ENCODE measurements around the gene KMT2E. TPM values are rescaled to one million over a fixed set of nuclear protein-coding genes. Genes with fewer than 3 reads are reported as not detected.

Gene KMT2E
- total RNA-seq, 2 experiments from 2014 or later = 95.1 to 105 TPM

DNA sequence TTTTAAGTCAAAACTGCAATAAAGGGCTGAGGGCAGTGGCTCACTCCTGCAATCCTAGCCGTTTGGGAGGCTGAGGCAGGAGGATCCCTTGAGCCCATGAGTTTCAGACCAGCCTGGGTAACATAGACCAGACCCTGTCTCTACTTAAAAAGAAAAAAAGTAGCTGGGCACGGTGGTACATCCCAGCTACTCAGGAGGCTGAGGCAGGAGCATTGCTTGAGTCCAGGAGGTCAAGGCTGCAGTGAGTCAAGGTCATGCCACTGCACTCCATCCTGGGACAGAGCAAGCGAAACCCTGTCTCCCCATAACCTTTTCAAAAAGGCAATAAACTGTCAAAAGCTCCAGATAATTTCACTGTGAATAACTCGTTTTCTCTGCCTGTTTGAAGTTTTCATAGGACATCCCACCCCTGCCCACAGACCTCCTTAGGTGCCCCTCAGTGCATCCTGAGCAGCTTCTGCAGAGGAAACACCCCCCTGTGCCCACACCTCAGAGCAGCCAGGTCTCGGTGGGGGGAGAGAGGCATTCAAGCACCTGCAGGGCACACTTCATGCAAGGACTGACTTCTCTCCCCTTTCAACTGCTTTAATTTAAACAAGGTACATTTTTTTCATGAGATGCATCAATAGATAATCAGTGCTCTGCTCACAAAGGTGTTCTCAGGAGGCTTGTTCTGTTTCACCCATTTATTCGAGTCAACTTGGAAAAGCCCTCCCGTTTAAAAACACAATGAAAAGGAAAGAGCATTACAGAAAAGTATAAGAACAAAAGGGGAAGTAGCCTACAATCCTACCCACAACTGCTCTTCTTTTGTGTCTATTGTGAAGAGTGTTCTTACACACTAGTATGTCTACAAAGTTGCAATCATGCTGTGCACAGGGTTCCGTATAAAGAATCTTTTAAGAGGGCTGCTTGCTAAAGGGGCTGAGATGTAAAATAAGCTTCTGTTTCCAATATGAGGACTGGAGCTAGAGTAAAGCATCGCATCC is 104.9 kb downstream of the KMT2E start:
- ATAC-seq (no peak), DNase-seq (no peak)
- ChIA-PET CTCF (interaction anchor here (1.0 to 2.1 kb wide), 5 partner anchors 26 to 235 kb away, joined by 3 to 5 read pairs (median 3); no protein-coding TSS in a partner anchor), POLR2A (no interaction called here)
- Mint-ChIP-seq H3K9me3 (ENCODE audit: insufficient read depth) (no peaks in the 10 kb centered on the region), H3K4me1 (ENCODE audit: low read depth) (peaks cover 7% of the 10 kb centered on the region), H3K27ac (no peak overlapping the region), H3K36me3 (ENCODE audit: low read depth) (peaks cover 24% of the 10 kb centered on the region), H3K27me3 (ENCODE audit: low read depth) (no peaks in the 10 kb centered on the region), H3K4me3 (no peak overlapping the region)

DNA sequence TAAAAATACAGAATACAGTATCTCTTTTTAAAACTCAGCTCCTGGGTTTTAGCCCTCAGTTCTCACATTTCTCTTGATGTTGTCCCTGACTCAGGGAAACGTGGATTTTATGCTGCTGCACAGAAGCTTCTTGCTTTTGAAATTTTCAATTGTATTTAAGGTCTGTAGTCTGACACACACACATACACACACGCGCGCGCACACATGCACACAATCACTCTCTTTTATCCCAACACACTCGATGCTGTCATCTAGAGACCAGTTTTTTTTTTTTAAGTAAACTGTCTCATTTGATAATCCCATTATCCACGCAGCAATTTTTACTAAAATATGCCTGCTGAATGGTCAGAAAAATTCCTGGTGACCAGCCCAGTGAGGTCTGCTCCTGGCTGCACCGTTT is 108.6 kb downstream of the KMT2E start:
- Mint-ChIP-seq H3K4me1 (ENCODE audit: low read depth) (peaks cover 17% of the 10 kb centered on the region), H3K27me3 (ENCODE audit: low read depth) (no peaks in the 10 kb centered on the region), H3K36me3 (ENCODE audit: low read depth) (peaks cover 13% of the 10 kb centered on the region), H3K4me3 (no peak overlapping the region), H3K9me3 (ENCODE audit: insufficient read depth) (no peaks in the 10 kb centered on the region), H3K27ac (no peak overlapping the region)
- ChIA-PET CTCF (no interaction called here), POLR2A (no interaction called here)
- DNase-seq (no peak), ATAC-seq (no peak)

DNA sequence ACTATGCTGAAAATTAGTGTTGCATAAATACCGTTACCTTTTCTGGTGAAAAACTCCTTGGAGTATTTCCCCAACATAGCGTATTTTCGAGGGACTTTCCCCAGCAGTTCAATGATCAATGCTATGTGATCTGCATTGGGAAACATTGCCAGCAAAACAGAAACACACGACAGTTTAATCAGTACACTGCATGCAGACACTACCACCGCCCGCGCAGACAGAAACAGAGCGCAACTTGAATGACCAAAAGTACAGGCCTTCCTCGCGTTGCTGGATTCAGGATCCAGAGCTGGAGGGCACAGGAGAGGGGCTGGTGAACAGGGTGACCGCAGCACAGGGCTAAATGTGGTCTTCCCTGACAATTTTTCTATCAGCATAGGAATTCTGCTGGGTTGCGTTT is 111.7 kb downstream of the KMT2E start:
- no peak for ATAC-seq
- H3K36me3 Mint-ChIP-seq (ENCODE audit: low read depth) = peaks cover 16% of the 10 kb centered on the region
- H3K27ac Mint-ChIP-seq = no peak overlapping the region
- peaks cover 14% of the 10 kb centered on the region for H3K4me1 Mint-ChIP-seq (ENCODE audit: low read depth)
- no peak overlapping the region for H3K4me3 Mint-ChIP-seq
- DNase-seq = no peak
- H3K27me3 Mint-ChIP-seq (ENCODE audit: low read depth) = no peaks in the 10 kb centered on the region
- H3K9me3 Mint-ChIP-seq (ENCODE audit: insufficient read depth) = no peaks in the 10 kb centered on the region
- ChIA-PET POLR2A (no interaction called here), CTCF (interaction anchor here (1.3 kb wide), 1 partner anchor 144 kb away, joined by 3 read pairs; no protein-coding TSS in a partner anchor)

DNA sequence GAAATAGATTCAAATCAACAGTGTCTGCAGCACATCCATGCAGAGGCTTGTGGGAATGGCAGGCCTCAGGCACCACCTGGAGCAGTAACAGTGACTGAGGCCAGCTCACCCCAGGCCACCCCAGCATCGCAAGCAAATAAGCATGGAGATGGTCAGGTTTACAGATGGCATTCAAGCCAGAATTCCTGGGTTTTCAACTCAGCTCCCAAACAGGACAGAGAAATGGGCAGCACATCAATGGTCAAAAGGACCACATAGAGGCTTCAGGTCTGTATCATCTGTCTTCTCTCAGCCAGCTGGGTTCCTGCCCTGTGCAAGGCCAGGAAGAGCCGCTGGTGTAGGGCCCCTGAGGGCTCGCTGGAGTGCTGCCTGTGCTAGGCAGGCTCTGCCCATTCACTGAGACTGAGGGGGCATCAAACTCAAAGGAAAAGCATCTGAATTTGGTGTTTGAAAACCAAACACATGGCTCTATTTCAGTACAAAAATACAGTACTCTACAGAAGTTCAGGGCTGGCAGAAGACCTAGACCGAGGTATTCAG is 112.5 kb downstream of the KMT2E start:
- H3K4me1 Mint-ChIP-seq (ENCODE audit: low read depth) = peaks cover 19% of the 10 kb centered on the region
- H3K36me3 Mint-ChIP-seq (ENCODE audit: low read depth) = peaks cover 18% of the 10 kb centered on the region
- H3K4me3 Mint-ChIP-seq = no peak overlapping the region
- ATAC-seq = no peak
- CTCF ChIA-PET = interaction anchor here (1.3 kb wide), 1 partner anchor 145 kb away, joined by 3 read pairs; no protein-coding TSS in a partner anchor
- no peak overlapping the region for H3K27ac Mint-ChIP-seq
- H3K9me3 Mint-ChIP-seq (ENCODE audit: insufficient read depth) = no peaks in the 10 kb centered on the region
- POLR2A ChIA-PET = no interaction called here
- H3K27me3 Mint-ChIP-seq (ENCODE audit: low read depth) = no peaks in the 10 kb centered on the region
- no peak for DNase-seq

DNA sequence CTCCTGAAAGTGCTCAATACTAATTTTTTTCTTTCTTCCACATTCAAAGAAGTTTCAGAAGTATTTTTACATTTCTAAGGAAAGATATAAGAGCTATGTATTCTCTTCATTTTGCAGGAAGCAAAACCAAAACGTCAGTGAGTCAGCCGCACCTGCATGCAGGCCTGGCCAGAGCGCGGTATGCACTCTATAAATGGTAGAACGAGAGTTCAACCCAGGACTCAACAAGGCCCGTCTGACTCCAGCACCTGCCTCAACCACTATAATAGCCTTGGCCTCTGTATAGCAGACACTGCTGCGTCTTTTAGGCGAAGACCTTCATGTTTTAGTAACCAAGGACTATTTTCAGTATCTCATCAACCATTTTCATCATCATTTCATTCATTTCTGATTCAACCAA is 113.2 kb downstream of the KMT2E start:
- no peaks in the 10 kb centered on the region for H3K9me3 Mint-ChIP-seq (ENCODE audit: insufficient read depth)
- peaks cover 19% of the 10 kb centered on the region for H3K4me1 Mint-ChIP-seq (ENCODE audit: low read depth)
- ChIA-PET CTCF (interaction anchor here (0.9 kb wide), 1 partner anchor 303 kb away, joined by 5 read pairs; no protein-coding TSS in a partner anchor), POLR2A (no interaction called here)
- no peaks in the 10 kb centered on the region for H3K27me3 Mint-ChIP-seq (ENCODE audit: low read depth)
- H3K36me3 Mint-ChIP-seq (ENCODE audit: low read depth) = peaks cover 18% of the 10 kb centered on the region
- H3K27ac Mint-ChIP-seq = no peak overlapping the region
- H3K4me3 Mint-ChIP-seq = no peak overlapping the region
- DNase-seq (no peak), ATAC-seq (no peak)

DNA sequence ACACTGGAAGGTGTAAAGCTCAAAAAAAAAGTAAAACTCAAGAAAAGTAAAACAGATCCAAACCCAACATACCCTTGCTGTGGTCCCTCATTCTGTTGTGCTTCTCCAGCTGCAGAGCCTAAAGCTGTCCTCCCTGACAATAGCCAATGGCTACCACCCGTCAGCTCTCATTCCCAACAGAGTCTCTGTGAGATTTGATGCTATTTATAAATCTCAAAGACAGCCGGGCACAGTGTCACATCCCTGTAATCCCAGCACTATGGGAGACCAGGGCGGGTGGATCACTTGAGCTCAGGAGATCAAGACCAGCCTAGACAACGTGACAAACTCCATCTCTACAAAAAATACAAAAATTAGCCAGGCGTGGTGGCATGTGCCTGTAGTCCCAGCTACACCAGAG is 116.0 kb downstream of the KMT2E start:
- Mint-ChIP-seq H3K9me3 (ENCODE audit: insufficient read depth) (no peaks in the 10 kb centered on the region), H3K27me3 (ENCODE audit: low read depth) (no peaks in the 10 kb centered on the region), H3K4me1 (ENCODE audit: low read depth) (peaks cover 19% of the 10 kb centered on the region), H3K4me3 (no peak overlapping the region), H3K27ac (no peak overlapping the region), H3K36me3 (ENCODE audit: low read depth) (peaks cover 14% of the 10 kb centered on the region)
- DNase-seq (no peak), ATAC-seq (no peak)
- ChIA-PET POLR2A (no interaction called here), CTCF (no interaction called here)

DNA sequence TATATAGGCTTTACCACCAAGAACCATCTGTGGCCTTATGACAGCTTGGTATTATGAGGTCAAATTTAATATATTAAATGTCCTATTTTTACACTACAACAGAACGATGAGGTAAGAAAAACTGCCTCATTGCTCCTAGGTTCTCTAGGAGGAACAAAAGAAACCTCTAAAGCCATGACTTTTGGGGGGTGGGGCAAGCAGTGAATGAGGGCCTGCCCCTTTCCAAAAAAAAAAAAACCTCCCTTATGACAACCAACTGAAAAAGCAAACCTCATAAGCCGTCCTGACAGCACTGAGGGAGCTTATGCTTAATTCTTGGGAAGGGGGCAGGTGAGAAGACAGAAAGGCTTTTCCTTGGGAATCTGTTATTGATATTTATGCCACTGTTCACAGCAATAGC is 116.6 kb downstream of the KMT2E start:
- Mint-ChIP-seq H3K27me3 (ENCODE audit: low read depth) (no peaks in the 10 kb centered on the region), H3K9me3 (ENCODE audit: insufficient read depth) (no peaks in the 10 kb centered on the region), H3K27ac (no peak overlapping the region), H3K4me3 (no peak overlapping the region), H3K36me3 (ENCODE audit: low read depth) (peaks cover 12% of the 10 kb centered on the region), H3K4me1 (ENCODE audit: low read depth) (peaks cover 19% of the 10 kb centered on the region)
- ATAC-seq (no peak), DNase-seq (no peak)
- POLR2A ChIA-PET = interaction anchor here (0.6 kb wide), 1 partner anchor 22 kb away, joined by 3 read pairs; no protein-coding TSS in a partner anchor
- CTCF ChIA-PET = no interaction called here

DNA sequence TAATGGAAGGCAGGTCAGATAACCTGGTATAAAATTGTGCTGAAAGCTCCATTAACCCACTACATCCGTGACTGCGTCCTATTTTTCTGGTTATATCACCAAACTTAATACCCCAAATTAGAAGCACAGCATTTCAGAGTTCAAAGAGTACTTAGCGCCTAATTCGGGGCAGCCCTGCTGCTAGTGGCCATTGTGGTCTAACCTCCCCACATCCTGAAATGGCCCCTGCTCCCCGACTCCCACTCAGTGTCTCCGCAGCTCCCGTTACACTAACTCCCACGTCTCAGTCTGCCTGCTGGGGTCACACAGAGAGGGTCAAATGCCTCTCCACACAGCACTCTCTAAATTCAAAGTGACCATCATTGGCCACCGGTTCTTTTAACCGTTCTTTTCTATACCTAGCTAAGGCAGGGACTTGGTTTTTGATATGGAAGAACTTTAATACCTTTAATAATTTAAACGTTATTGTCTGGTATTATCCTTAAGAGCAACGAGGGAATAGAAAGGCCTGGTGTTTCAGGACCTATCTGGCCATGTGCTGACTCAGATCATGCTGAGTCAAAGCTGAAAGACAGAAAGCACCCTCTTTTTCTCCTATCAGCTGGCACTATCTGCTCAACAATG is 117.1 kb downstream of the KMT2E start:
- no peak overlapping the region for H3K4me3 Mint-ChIP-seq
- H3K27me3 Mint-ChIP-seq (ENCODE audit: low read depth) = no peaks in the 10 kb centered on the region
- no peak for ATAC-seq
- CTCF ChIA-PET = no interaction called here
- DNase-seq = no peak
- H3K9me3 Mint-ChIP-seq (ENCODE audit: insufficient read depth) = no peaks in the 10 kb centered on the region
- H3K36me3 Mint-ChIP-seq (ENCODE audit: low read depth) = peaks cover 7% of the 10 kb centered on the region
- no peak overlapping the region for H3K27ac Mint-ChIP-seq
- POLR2A ChIA-PET = interaction anchor here (0.6 kb wide), 1 partner anchor 22 kb away, joined by 3 read pairs; no protein-coding TSS in a partner anchor
- H3K4me1 Mint-ChIP-seq (ENCODE audit: low read depth) = peaks cover 19% of the 10 kb centered on the region

DNA sequence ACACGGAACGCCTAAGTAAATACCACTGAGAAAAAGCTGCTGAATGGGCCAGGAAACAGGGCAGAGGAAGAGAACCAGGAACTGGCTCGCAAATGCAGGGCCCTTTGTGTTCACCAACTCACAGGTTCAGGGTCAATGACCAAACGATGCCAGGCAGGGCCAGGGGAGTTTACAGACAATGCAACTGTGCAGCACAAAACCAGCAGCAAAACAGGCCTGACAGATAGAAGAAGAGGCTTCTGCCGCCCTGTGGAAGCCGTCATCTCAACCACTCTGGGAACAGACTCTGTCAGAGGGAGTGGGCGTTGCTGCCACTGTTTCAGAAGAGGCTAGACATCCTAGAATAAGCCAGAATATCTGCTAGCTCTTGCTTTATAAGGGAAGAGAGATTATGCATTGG is 117.9 kb downstream of the KMT2E start:
- Mint-ChIP-seq H3K27ac (no peak overlapping the region), H3K27me3 (ENCODE audit: low read depth) (no peaks in the 10 kb centered on the region), H3K4me1 (ENCODE audit: low read depth) (peaks cover 16% of the 10 kb centered on the region), H3K4me3 (no peak overlapping the region), H3K9me3 (ENCODE audit: insufficient read depth) (no peaks in the 10 kb centered on the region), H3K36me3 (ENCODE audit: low read depth) (peaks cover 5% of the 10 kb centered on the region)
- ChIA-PET POLR2A (no interaction called here), CTCF (no interaction called here)
- ATAC-seq (no peak), DNase-seq (no peak)

DNA sequence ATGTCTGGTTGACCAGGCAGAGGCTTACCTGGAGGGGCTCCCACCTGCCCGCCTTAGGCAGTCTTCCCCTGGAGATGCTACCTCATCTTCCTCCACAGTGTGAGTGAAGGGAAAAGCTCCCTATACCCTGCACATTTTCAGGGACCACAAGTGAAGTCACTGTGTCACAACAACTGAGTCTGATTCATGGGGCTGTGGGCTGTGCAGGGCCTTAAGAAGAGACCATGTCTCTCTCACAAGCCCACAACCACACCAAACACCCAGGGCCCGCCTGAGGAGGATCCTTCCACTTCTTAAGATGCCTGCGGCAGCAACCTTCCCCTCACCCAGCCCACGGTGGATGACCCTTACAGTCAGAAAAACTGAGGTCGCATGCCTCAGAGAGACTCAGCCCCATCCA is 118.3 kb downstream of the KMT2E start:
- POLR2A ChIA-PET = no interaction called here

DNA sequence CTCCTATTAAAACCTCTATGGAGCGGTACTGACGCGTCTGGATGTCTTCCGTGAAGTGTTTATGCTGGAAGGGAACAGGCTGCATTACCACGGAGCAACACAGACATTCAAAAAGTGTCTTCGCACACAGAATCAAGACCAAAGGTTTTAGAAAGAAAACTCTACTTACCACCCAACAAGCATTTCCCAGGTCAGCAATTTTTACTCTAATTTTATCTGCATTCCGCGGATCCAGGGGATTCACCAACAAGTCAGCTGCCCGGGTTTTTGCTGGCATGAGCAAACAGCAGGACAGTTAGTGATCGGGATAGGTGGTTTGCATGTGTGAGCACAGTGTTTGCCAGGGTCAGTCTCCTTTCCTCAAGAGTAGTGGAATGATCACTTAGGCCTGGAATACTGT is 118.8 kb downstream of the KMT2E start:
- H3K27ac Mint-ChIP-seq = no peak overlapping the region
- ATAC-seq = no peak
- ChIA-PET POLR2A (no interaction called here), CTCF (no interaction called here)
- peaks cover 5% of the 10 kb centered on the region for H3K36me3 Mint-ChIP-seq (ENCODE audit: low read depth)
- no peaks in the 10 kb centered on the region for H3K9me3 Mint-ChIP-seq (ENCODE audit: insufficient read depth)
- DNase-seq = no peak
- H3K4me1 Mint-ChIP-seq (ENCODE audit: low read depth) = peaks cover 7% of the 10 kb centered on the region
- H3K4me3 Mint-ChIP-seq = no peak overlapping the region
- H3K27me3 Mint-ChIP-seq (ENCODE audit: low read depth) = no peaks in the 10 kb centered on the region

More for the DNA sequence above, 118.3 kb downstream of the KMT2E start:
- Mint-ChIP-seq H3K27me3 (ENCODE audit: low read depth) (no peaks in the 10 kb centered on the region), H3K4me3 (no peak overlapping the region), H3K36me3 (ENCODE audit: low read depth) (peaks cover 5% of the 10 kb centered on the region), H3K9me3 (ENCODE audit: insufficient read depth) (no peaks in the 10 kb centered on the region), H3K4me1 (ENCODE audit: low read depth) (peaks cover 12% of the 10 kb centered on the region), H3K27ac (no peak overlapping the region)
- no peak for ATAC-seq
- CTCF ChIA-PET = no interaction called here
- no peak for DNase-seq

DNA sequence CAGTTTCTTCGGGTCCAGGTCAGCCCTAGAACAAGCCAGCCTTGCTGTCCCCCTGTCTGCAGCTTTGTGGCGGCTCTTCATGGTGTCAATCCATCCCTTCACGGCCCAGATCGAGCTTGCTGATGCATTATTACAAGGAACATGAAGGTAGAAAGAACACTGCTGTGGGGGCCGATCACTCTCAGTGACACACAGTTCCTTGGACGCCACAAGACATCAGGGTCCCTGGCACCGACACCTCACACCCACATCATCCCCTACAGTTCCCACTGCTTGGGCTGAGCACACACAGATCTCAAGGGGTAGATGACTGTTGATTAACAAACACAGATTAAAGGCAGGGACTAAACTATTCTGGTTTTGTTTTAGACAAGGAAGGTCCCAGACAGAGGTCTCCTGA is 119.4 kb downstream of the KMT2E start:
- Mint-ChIP-seq H3K27ac (no peak overlapping the region), H3K27me3 (ENCODE audit: low read depth) (no peaks in the 10 kb centered on the region), H3K9me3 (ENCODE audit: insufficient read depth) (no peaks in the 10 kb centered on the region), H3K36me3 (ENCODE audit: low read depth) (peaks cover 5% of the 10 kb centered on the region), H3K4me1 (ENCODE audit: low read depth) (peaks cover 7% of the 10 kb centered on the region), H3K4me3 (no peak overlapping the region)
- DNase-seq (no peak), ATAC-seq (no peak)
- ChIA-PET CTCF (no interaction called here), POLR2A (no interaction called here)
